Panc1 (cell line): ENCODE measurements around the gene TCEAL9. TPM values are rescaled to one million over a fixed set of nuclear protein-coding genes. Genes with fewer than 3 reads are reported as not detected.

Source experiments
- ATAC-seq: fragments of 200-7000 bp; cut with Tn5 transposase; 2 replicates; pipeline ENCODE4 v1.9.1; 2020; ENCODE audit warnings: mild to moderate bottlenecking, moderate library complexity
- BruUV-seq: library from RNA; stranded (reverse); fragments of 400-500 nt; replicated peaks from 2 replicates; lab custom pipeline; 2021; lab: Mats Ljungman, UMichigan
- CTCF ChIA-PET: fragments of 300-600 bp; sonication (Branson Sonifier 250); formaldehyde crosslinking; loops from one replicate; lab custom pipeline; 2022; ENCODE audit warnings: antibody characterized with exemption; lab: Charles Lee
- POLR2A ChIA-PET: fragments of 300-600 bp; sonication (Branson Sonifier 250); formaldehyde crosslinking; loops from one replicate; lab custom pipeline; 2022; ENCODE audit warnings: antibody characterized with exemption; lab: Charles Lee
- DNase-seq: peaks from one replicate; pipeline ENCODE4 v3.0.0-alpha.2; 2010; ENCODE audit warnings: low read depth, low spot score
- H3K27ac ChIP-seq: 2 replicates; pipeline ENCODE4 v1.5.1; 2011; ENCODE audit warnings: mild to moderate bottlenecking, low read length, inconsistent platforms
- H3K27me3 ChIP-seq: fragments of 200-500 bp; sonication (Bioruptor generic); 2 replicates; pipeline ENCODE4 v1.6.0; 2014; ENCODE audit warnings: low read length, inconsistent platforms; ENCODE audit not compliant: control insufficient read depth, insufficient read depth
- H3K36me3 ChIP-seq: fragments of 200-500 bp; sonication (Bioruptor generic); 2 replicates; pipeline ENCODE4 v1.5.1; 2014; ENCODE audit warnings: inconsistent platforms, mild to moderate bottlenecking, low read length, moderate library complexity; ENCODE audit not compliant: control insufficient read depth, insufficient read depth
- H3K4me1 ChIP-seq: 2 replicates; pipeline ENCODE4 v1.5.1; 2011; ENCODE audit warnings: inconsistent platforms, mild to moderate bottlenecking, low read length, moderate library complexity; ENCODE audit not compliant: control insufficient read depth, insufficient read depth
- H3K4me3 ChIP-seq, 2 experiments: 2 replicates each; pipeline ENCODE4 v1.5.1; 2011 to 2012; ENCODE audit warnings: low read depth in 2 of 2, low read length in 2 of 2, mild to moderate bottlenecking in 2 of 2, inconsistent platforms in 1 of 2, moderate library complexity in 1 of 2
- H3K9me3 ChIP-seq: fragments of 200-500 bp; sonication (Bioruptor generic); 2 replicates; pipeline ENCODE4 v1.5.1; 2014; ENCODE audit warnings: low read depth, mild to moderate bottlenecking, inconsistent platforms, low read length, moderate library complexity; ENCODE audit not compliant: control insufficient read depth, insufficient read depth
- POLR2AphosphoS5 ChIP-seq: IDR thresholded peaks from 2 replicates; pipeline ENCODE4 v1.6.1; 2012; ENCODE audit warnings: mild to moderate bottlenecking, low read depth, low read length, moderate library complexity
- SIN3A ChIP-seq: IDR thresholded peaks from 2 replicates; pipeline ENCODE4 v1.6.1; 2012; ENCODE audit warnings: low read depth, mild to moderate bottlenecking, low read length, moderate library complexity, borderline replicate concordance; ENCODE audit not compliant: insufficient read depth
- TCF7L2 ChIP-seq: IDR thresholded peaks from 2 replicates; pipeline ENCODE4 v1.6.1; 2011; ENCODE audit warnings: mild to moderate bottlenecking, low read depth, low read length, inconsistent platforms
- in situ Hi-C: cut with HindIII; loops from 2 replicates; pipeline ENCODE4 v1.10.0; 2016; ENCODE audit warnings: low sequenced_read_pairs, low pct_unique_long_range_greater_than_20kb
- intact Hi-C: fragments of 100-400 bp; cut with micrococcal nuclease; formaldehyde crosslinking; loops from one replicate; pipeline ENCODE4 v1.10.0; 2022; ENCODE audit not compliant: unreplicated experiment
- total RNA-seq: library from RNA; stranded (reverse); gene quantifications from one replicate; pipeline ENCODE4 v1.2.1, GENCODE V29; 2021; ENCODE audit not compliant: unreplicated experiment
- TF ChIP-seq, protein P1 (sequence below): fragments of 450-650 bp; IDR thresholded peaks from 2 replicates; pipeline ENCODE4 v1.5.1; 2017; ENCODE audit warnings: mild to moderate bottlenecking
- TF ChIP-seq, protein P2 (sequence below), 2 experiments: IDR thresholded peaks; 2 replicates each; pipeline ENCODE4 v1.6.1; 2011 to 2012; ENCODE audit warnings: low read depth in 2 of 2, control low read depth in 1 of 2, low read length in 1 of 2, mild to moderate bottlenecking in 1 of 2, moderate library complexity in 1 of 2; ENCODE audit not compliant: insufficient read depth in 1 of 2

Gene TCEAL9
- total RNA-seq, 1 experiment from 2014 or later: 42.6 TPM

- TF ChIP-seq, protein P1, sequence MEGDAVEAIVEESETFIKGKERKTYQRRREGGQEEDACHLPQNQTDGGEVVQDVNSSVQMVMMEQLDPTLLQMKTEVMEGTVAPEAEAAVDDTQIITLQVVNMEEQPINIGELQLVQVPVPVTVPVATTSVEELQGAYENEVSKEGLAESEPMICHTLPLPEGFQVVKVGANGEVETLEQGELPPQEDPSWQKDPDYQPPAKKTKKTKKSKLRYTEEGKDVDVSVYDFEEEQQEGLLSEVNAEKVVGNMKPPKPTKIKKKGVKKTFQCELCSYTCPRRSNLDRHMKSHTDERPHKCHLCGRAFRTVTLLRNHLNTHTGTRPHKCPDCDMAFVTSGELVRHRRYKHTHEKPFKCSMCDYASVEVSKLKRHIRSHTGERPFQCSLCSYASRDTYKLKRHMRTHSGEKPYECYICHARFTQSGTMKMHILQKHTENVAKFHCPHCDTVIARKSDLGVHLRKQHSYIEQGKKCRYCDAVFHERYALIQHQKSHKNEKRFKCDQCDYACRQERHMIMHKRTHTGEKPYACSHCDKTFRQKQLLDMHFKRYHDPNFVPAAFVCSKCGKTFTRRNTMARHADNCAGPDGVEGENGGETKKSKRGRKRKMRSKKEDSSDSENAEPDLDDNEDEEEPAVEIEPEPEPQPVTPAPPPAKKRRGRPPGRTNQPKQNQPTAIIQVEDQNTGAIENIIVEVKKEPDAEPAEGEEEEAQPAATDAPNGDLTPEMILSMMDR: no peak
These were observed 25.5 kb upstream of the TCEAL9 start (continued) for GRCh38 chrX:103330681-103331288.

GRCh38 chrX:103338663-103339062 is 17.6 kb upstream of the TCEAL9 start:
- Histone ChIP-seq H3K27ac (no peak overlapping the region), H3K36me3 (no peaks in the 10 kb centered on the region; the same call in 1 of the 2 replicates), H3K27me3 (peaks cover 10% of the 10 kb centered on the region; the same call in 1 of the 2 replicates), H3K4me3 (no peak overlapping the region), H3K9me3 (no peaks in the 10 kb centered on the region), H3K4me1 (no peaks in the 10 kb centered on the region)
- intact Hi-C loops: no loop called here
- in situ Hi-C loops: no loop called here
- ATAC-seq (no peak), DNase-seq (no peak)
- ChIA-PET CTCF (no interaction called here), POLR2A (no interaction called here)
- no TSS peak for BruUV-seq
- TF ChIP-seq SIN3A (no peak), TCF7L2 (no peak)
- TF ChIP-seq, protein P2, sequence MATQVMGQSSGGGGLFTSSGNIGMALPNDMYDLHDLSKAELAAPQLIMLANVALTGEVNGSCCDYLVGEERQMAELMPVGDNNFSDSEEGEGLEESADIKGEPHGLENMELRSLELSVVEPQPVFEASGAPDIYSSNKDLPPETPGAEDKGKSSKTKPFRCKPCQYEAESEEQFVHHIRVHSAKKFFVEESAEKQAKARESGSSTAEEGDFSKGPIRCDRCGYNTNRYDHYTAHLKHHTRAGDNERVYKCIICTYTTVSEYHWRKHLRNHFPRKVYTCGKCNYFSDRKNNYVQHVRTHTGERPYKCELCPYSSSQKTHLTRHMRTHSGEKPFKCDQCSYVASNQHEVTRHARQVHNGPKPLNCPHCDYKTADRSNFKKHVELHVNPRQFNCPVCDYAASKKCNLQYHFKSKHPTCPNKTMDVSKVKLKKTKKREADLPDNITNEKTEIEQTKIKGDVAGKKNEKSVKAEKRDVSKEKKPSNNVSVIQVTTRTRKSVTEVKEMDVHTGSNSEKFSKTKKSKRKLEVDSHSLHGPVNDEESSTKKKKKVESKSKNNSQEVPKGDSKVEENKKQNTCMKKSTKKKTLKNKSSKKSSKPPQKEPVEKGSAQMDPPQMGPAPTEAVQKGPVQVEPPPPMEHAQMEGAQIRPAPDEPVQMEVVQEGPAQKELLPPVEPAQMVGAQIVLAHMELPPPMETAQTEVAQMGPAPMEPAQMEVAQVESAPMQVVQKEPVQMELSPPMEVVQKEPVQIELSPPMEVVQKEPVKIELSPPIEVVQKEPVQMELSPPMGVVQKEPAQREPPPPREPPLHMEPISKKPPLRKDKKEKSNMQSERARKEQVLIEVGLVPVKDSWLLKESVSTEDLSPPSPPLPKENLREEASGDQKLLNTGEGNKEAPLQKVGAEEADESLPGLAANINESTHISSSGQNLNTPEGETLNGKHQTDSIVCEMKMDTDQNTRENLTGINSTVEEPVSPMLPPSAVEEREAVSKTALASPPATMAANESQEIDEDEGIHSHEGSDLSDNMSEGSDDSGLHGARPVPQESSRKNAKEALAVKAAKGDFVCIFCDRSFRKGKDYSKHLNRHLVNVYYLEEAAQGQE (IDR thresholded peaks at IDR 0.05; ENCODE audit: insufficient read depth in 1 of 2, low read depth in 2 of 2, low read length in 1 of 2): no peak

- in situ Hi-C loops: no loop called here
- DNase-seq (peak; percentile 47), ATAC-seq (peak; percentile 83)
- CTCF ChIA-PET: interaction anchor here (0.6 to 1.1 kb wide), 2 partner anchors 121 to 344 kb away, joined by 5 to 8 read pairs; no protein-coding TSS in a partner anchor
- intact Hi-C loops: loop anchor here (1.0 kb wide), 1 partner anchor 121 kb away; no protein-coding TSS in a partner anchor
- Histone ChIP-seq H3K27me3 (0 out of 2 replicates have a peak, but pooled peaks cover 2% of the 10 kb centered on the region), H3K27ac (no peak overlapping the region), H3K9me3 (no peaks in the 10 kb centered on the region), H3K36me3 (no peaks in the 10 kb centered on the region), H3K4me3 (no peak overlapping the region), H3K4me1 (no peaks in the 10 kb centered on the region)
- POLR2A ChIA-PET: no interaction called here
- BruUV-seq: no TSS peak
- TF ChIP-seq, protein P2 (IDR thresholded peaks at IDR 0.05; ENCODE audit: insufficient read depth in 1 of 2, low read depth in 2 of 2, low read length in 1 of 2): no peak
- TF ChIP-seq TCF7L2 (no peak), SIN3A (no peak), POLR2AphosphoS5 (no peak)
- TF ChIP-seq, protein P1: peak; percentile 78
These were observed 13.2 kb upstream of the TCEAL9 start for GRCh38 chrX:103343105-103343504.
